Ectodermal cell (in vitro differentiated cells): ENCODE measurements around the gene DDX54.
"Not testable (repeated sequence)": the region's sequence is repeated elsewhere in the genome, so short reads cannot be mapped to it uniquely, and the experiment has no call there.

ENCODE experiments used
- H3K27ac ChIP-seq: 2 replicates; pipeline ENCODE4 v1.7.0; 2013; ENCODE audit warnings: mild to moderate bottlenecking, low read depth, low read length; ENCODE audit not compliant: insufficient read depth, poor library complexity, severe bottlenecking
- H3K27me3 ChIP-seq: 2 replicates; pipeline ENCODE4 v1.7.0; 2013; ENCODE audit warnings: mild to moderate bottlenecking, low read length; ENCODE audit not compliant: insufficient read depth, control insufficient read depth, poor library complexity, severe bottlenecking
- H3K36me3 ChIP-seq: one replicate; pipeline ENCODE4 v1.7.0; 2013; ENCODE audit warnings: low read length; ENCODE audit not compliant: control insufficient read depth, insufficient read depth
- H3K4me1 ChIP-seq: one replicate; pipeline ENCODE4 v1.7.0; 2013; ENCODE audit warnings: low read length; ENCODE audit not compliant: control insufficient read depth, insufficient read depth
- H3K4me3 ChIP-seq: 2 replicates; pipeline ENCODE4 v1.7.0; 2013; ENCODE audit warnings: low read depth, low read length, control low read depth; ENCODE audit not compliant: insufficient read depth
- H3K9me3 ChIP-seq: 2 replicates; pipeline ENCODE4 v1.7.0; 2013; ENCODE audit warnings: mild to moderate bottlenecking, low read length, moderate library complexity; ENCODE audit not compliant: control insufficient read depth
- WGBS, 2 experiments: methylation state at CpG; one replicate each; pipeline ENCODE4 v1.1.7; 2013; ENCODE audit warnings: missing lambda C conversion rate in 2 of 2; 5-methylcytosine and 5-hydroxymethylcytosine counted together

The DDX54 gene

GRCh38 chr12:113216027-113216426 is 30.7 kb upstream of the DDX54 start:
- Histone ChIP-seq H3K36me3 (no peaks in the 10 kb centered on the region), H3K27ac (no peak overlapping the region), H3K27me3 (no peaks in the 10 kb centered on the region), H3K4me3 (no peak overlapping the region), H3K4me1 (no peaks in the 10 kb centered on the region), H3K9me3 (no peaks in the 10 kb centered on the region)
- WGBS, 2 experiments = 91 to 92% methylated on average over 2 of the region's 2 CpGs

- H3K27me3 ChIP-seq = no peaks in the 10 kb centered on the region
- no peak overlapping the region for H3K27ac ChIP-seq
- no peaks in the 10 kb centered on the region for H3K4me1 ChIP-seq
- H3K4me3 ChIP-seq = no peak overlapping the region
- 88 to 90% methylated on average over 3 to 5 of the region's 5 CpGs for WGBS, 2 experiments
- H3K36me3 ChIP-seq = no peaks in the 10 kb centered on the region
- H3K9me3 ChIP-seq = no peaks in the 10 kb centered on the region
These were observed 29.7 kb upstream of the DDX54 start for GRCh38 chr12:113214895-113215400.

- Histone ChIP-seq H3K4me3 (no peak overlapping the region), H3K4me1 (no peaks in the 10 kb centered on the region), H3K9me3 (no peaks in the 10 kb centered on the region), H3K36me3 (no peaks in the 10 kb centered on the region), H3K27me3 (no peaks in the 10 kb centered on the region), H3K27ac (no peak overlapping the region)
- 88 to 96% methylated on average over 5 of the region's 6 CpGs for WGBS, 2 experiments
These were observed 25.9 kb upstream of the DDX54 start for GRCh38 chr12:113211160-113211559.

- H3K9me3 ChIP-seq = no peaks in the 10 kb centered on the region
- H3K27ac ChIP-seq = no peak overlapping the region
- H3K4me1 ChIP-seq = no peaks in the 10 kb centered on the region
- 85 to 86% methylated on average over 10 of the region's 10 CpGs for WGBS, 2 experiments
- no peaks in the 10 kb centered on the region for H3K27me3 ChIP-seq
- H3K36me3 ChIP-seq = no peaks in the 10 kb centered on the region
- no peak overlapping the region for H3K4me3 ChIP-seq
These were observed 23.0 kb upstream of the DDX54 start for GRCh38 chr12:113208041-113208934.

DNA sequence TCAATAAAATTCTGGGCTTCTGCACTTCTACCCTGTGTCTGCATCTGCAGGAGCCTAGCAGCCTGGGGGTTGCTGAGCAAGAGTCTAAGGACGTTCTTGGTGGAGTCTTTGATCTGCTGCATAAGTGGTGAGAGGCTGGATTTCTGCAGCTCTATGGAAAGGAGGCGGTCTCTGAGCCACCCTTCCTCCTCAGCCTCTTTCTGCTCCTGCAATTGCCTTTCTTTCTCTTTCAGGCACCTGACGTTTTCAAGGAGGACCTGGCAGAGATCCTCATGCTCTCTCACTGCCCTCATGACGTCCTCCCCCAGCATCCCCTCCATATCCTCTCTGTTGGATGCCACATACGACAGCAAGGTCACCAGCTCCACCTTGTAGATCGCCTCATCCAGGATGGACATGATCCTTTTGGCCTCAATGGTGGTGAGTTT is 22.3 kb upstream of the DDX54 start:
- Histone ChIP-seq H3K27ac (no peak overlapping the region), H3K36me3 (no peaks in the 10 kb centered on the region), H3K4me1 (no peaks in the 10 kb centered on the region), H3K9me3 (no peaks in the 10 kb centered on the region), H3K4me3 (no peak overlapping the region), H3K27me3 (no peaks in the 10 kb centered on the region)
- 82 to 83% methylated on average over 6 of the region's 6 CpGs for WGBS, 2 experiments

GRCh38 chr12:113206802-113207201 is 21.5 kb upstream of the DDX54 start:
- H3K27ac ChIP-seq, H3K27me3 ChIP-seq, H3K9me3 ChIP-seq, H3K4me1 ChIP-seq, H3K4me3 ChIP-seq, H3K36me3 ChIP-seq: not testable (repeated sequence)
- WGBS, 2 experiments = 96 to 97% methylated on average over 5 of the region's 5 CpGs

- H3K4me3 ChIP-seq = no peak overlapping the region
- H3K4me1 ChIP-seq = no peaks in the 10 kb centered on the region
- no peaks in the 10 kb centered on the region for H3K27me3 ChIP-seq
- H3K36me3 ChIP-seq = no peaks in the 10 kb centered on the region
- no peak overlapping the region for H3K27ac ChIP-seq
- WGBS, 2 experiments = 91% methylated on average over 3 of the region's 3 CpGs
- H3K9me3 ChIP-seq = no peaks in the 10 kb centered on the region
These were observed 19.5 kb upstream of the DDX54 start for GRCh38 chr12:113204804-113205203.

DNA sequence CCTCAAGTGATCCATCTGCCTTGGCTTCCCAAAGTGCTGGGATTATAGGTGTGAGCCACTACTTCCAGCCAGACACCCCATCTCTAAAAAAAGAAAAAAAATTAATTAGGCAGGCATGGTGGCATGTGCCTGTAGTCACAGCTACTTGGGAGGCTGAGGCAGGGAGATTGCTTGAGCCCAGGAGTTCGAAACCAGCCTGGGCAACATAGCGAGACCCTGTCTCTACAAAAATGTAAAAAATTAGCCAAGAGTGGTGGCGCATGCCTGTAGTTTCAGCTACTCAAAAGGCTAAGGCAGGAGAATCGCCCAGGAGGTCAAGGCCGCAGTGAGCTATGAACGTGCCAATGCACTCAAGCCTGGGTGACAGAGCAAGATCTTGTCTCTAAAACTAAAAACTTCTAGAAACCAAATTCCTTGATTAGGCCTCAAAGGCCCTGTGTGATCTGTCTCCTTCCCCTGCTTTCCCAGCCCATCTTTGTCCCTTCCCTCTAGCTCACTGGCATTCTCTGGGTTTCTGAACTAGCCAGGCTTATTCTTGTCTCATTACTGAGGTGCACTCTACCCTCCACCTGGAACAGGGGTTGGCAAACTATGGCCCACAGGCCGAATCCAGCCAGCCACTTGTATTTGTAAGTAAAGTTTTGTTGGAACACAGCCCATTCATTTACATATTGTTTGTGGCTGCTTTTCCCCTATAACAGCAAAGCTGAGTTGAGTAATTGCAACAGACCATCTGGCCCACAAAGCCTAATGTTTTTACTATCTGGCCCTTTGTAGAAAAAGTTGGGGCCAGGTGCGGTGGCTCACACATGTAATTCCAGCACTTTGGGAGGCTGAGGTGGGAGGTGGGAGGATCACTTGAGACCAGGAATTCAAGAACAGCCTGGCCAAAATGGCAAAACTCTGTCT is 18.8 kb upstream of the DDX54 start:
- no peaks in the 10 kb centered on the region for H3K36me3 ChIP-seq
- no peak overlapping the region for H3K27ac ChIP-seq
- 90 to 91% methylated on average over 8 of the region's 8 CpGs for WGBS, 2 experiments
- H3K4me3 ChIP-seq = no peak overlapping the region
- no peaks in the 10 kb centered on the region for H3K9me3 ChIP-seq
- H3K4me1 ChIP-seq = no peaks in the 10 kb centered on the region
- H3K27me3 ChIP-seq = no peaks in the 10 kb centered on the region

DNA sequence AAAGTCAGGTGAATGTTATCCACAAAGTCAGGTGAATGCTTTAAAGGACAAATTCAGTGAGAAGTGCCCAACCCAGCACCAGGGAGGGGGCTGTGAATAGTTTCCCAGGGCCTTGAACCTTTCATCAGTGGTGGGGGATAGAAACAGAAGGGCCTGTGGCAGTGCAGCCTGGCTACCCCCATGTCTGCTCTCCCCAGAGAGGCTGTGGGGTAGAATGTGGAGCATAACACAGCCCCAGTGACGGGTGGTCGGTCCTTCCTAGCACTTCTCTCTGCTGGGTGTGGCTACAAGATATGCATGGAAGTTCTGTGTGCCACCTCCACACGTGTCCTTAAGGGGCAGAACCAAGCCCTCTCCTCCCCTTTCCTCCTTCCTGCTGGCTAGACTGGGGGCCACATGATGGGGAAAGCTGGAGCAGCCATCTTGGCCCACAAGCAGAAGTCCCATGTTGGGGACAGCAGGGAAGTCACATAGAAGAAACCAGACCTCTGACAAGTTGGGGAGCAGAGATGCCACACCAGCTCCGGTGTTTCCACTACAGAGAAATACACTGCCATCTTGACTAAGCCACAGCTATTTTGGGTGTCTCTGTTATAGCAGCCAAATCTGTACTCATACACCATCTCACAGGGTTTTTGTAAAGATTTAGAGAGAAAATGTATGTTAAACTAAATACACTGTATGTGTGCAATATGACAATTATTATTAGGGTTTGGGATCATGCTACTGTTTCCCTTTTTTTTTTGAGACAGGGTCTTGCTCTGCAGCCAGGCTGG is 17.2 kb upstream of the DDX54 start:
- WGBS, 2 experiments = 86 to 90% methylated on average over 4 of the region's 4 CpGs
- no peak overlapping the region for H3K27ac ChIP-seq
- H3K27me3 ChIP-seq = no peaks in the 10 kb centered on the region
- H3K4me1 ChIP-seq = no peaks in the 10 kb centered on the region
- no peaks in the 10 kb centered on the region for H3K36me3 ChIP-seq
- H3K9me3 ChIP-seq = no peaks in the 10 kb centered on the region
- H3K4me3 ChIP-seq = no peak overlapping the region
